Measurements from ENCODE around the gene NTM.

Gene NTM

GRCh38 chr11:132127900-132128288 lies 757.5 kb downstream of the NTM start:
- no peaks in the 10 kb centered on the region for H3K9me3 ChIP-seq (ENCODE audit: control insufficient read depth, insufficient read depth, low read depth, low read length)
- CTCF ChIA-PET = interaction anchor here (0.9 to 1.6 kb wide), 3 partner anchors 214 to 263 kb away, joined by 4 read pairs; no protein-coding TSS in a partner anchor
- no peak overlapping the region for H3K27ac ChIP-seq (ENCODE audit: extremely low read depth, low read depth, low read length)
- H3K4me1 ChIP-seq (ENCODE audit: control insufficient read depth, insufficient read depth, low read length) = 0 out of 2 replicates have a peak, but pooled peaks cover 3% of the 10 kb centered on the region
- H3K36me3 ChIP-seq (ENCODE audit: control insufficient read depth in 2 of 2, insufficient read depth in 1 of 2, low read length in 2 of 2) = no peaks in the 10 kb centered on the region
- POLR2A ChIA-PET = no interaction called here
- TF ChIP-seq FEZF1 (tag by site-specific recombination; IDR thresholded peaks at IDR 0.05) (no peak), ZNF529 (tag by site-specific recombination; IDR thresholded peaks at IDR 0.05; ENCODE audit: insufficient replicate concordance) (no peak), SALL2 (tag by site-specific recombination; IDR thresholded peaks at IDR 0.05; ENCODE audit: borderline replicate concordance) (no peak), ZNF121 (tag by site-specific recombination; IDR thresholded peaks at IDR 0.05) (no peak), BCL11A (tag by site-specific recombination; IDR thresholded peaks at IDR 0.05; ENCODE audit: low read depth) (no peak), ZNF76 (tag by site-specific recombination; IDR thresholded peaks at IDR 0.05; ENCODE audit: borderline replicate concordance, low read depth) (no peak), ZNF155 (tag by site-specific recombination; IDR thresholded peaks at IDR 0.05) (no peak), GLIS2 (tag by site-specific recombination; IDR thresholded peaks at IDR 0.05) (no peak), ZSCAN18 (tag by site-specific recombination; IDR thresholded peaks at IDR 0.05) (no peak), ZFHX2 (tag by site-specific recombination; conservative IDR thresholded peaks at IDR 0.05) (no peak), KLF8 (tag by site-specific recombination; IDR thresholded peaks at IDR 0.05) (no peak), ZSCAN5A (tag by site-specific recombination; IDR thresholded peaks at IDR 0.05) (no peak), IKZF3 (tag by site-specific recombination; IDR thresholded peaks at IDR 0.05) (no peak), ZNF704 (tag by site-specific recombination; IDR thresholded peaks at IDR 0.05) (no peak), PRDM2 (tag by site-specific recombination; IDR thresholded peaks at IDR 0.05; ENCODE audit: borderline replicate concordance) (no peak), ZNF211 (tag by site-specific recombination; IDR thresholded peaks at IDR 0.05; ENCODE audit: low read depth) (no peak)
- no peak overlapping the region for H3K4me3 ChIP-seq (ENCODE audit: low read depth, low read length)

All from HEK293 (cell line).